GM23338 (cell line): Measurements from ENCODE around the gene TAF13.

ENCODE experiments used
- CREB1 ChIP-seq: fragments of 250-450 bp; sonication (Bioruptor Pico); IDR thresholded peaks from 2 replicates; pipeline ENCODE4 v1.5.0; 2020; ENCODE audit warnings: low read depth, mild to moderate bottlenecking, moderate library complexity
- CTCF ChIP-seq, 2 experiments: fragments of 200-600 bp in 1 of 2; sonication (generic) in 1 of 2; conservative IDR thresholded peaks; 2 replicates each; pipeline versions ENCODE4 v1.5.1 to v1.6.1; 2016 to 2017; ENCODE audit warnings: antibody characterized with exemption in 2 of 2, low read depth in 2 of 2, mild to moderate bottlenecking in 2 of 2, moderate library complexity in 1 of 2
- EZH2 ChIP-seq: fragments of 200-600 bp; sonication (generic); IDR thresholded peaks from one replicate; pipeline ENCODE4 v1.8.0; 2017; ENCODE audit warnings: antibody characterized with exemption, mild to moderate bottlenecking, low read depth; ENCODE audit not compliant: unreplicated experiment
- POLR2AphosphoS5 ChIP-seq: IDR thresholded peaks from 2 replicates; pipeline ENCODE4 v1.6.1; 2016; ENCODE audit warnings: antibody characterized with exemption, low read depth
- ZNF331 ChIP-seq: fragments of 250-450 bp; sonication (Bioruptor Pico); IDR thresholded peaks from 2 replicates; pipeline ENCODE4 v1.5.0; 2020; ENCODE audit warnings: low read depth, mild to moderate bottlenecking, moderate library complexity

GRCh38 chr1:109056064-109056463, 19.7 kb downstream of the TAF13 start:
- TF ChIP-seq CTCF (conservative IDR thresholded peaks at IDR 0.05; ENCODE audit: low read depth in 2 of 2) (no peak), EZH2 (no peak), CREB1 (CRISPR knock-in tag) (no peak), ZNF331 (CRISPR knock-in tag) (no peak), POLR2AphosphoS5 (no peak)
